ENCODE measurements around the gene DEFB114. TPM values are rescaled to one million over a fixed set of nuclear protein-coding genes. Genes with fewer than 3 reads are reported as not detected.

The DEFB114 gene, protein sequence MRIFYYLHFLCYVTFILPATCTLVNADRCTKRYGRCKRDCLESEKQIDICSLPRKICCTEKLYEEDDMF
- not detected for total RNA-seq
- polyA plus RNA-seq (2013, experiment 1 of 2), result not detected
- polyA plus RNA-seq (2013, experiment 2 of 2), result not detected
- long read RNA-seq, experiment 1, result 0 reads
- long read RNA-seq, experiment 2, result 0 reads
- long read RNA-seq, experiment 3, result 0 reads
- long read RNA-seq, experiment 4, result 0 reads

DNA sequence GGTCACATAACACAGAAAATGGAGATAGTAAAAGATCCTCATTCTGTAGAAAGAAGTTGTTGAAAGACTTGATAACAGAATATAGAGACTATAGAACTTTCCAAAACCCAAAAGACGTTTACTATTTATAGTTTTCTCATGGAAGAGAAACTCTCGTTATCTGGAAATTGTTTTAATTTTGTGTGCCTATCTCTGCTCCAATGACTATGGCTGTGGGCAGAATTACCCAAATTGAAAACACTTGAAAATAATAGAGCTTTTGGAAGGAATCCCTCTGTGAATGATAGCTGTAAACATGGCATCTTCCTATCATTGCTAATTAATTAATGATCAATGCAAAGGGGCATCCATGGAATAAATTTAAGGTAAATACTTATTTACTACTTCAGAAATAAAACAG, at the start of gene DEFB114:
TSS of gene DEFB114 (minus strand) at position 101 of the 400 bp plus-strand sequence. CDS start at position 42, 59 bp downstream.
- no peaks in the 10 kb centered on the region for H3K27me3 ChIP-seq (ENCODE audit: control insufficient read depth, insufficient read depth, low read length, poor library complexity, severe bottlenecking)
- H3K36me3 ChIP-seq (ENCODE audit: control insufficient read depth, insufficient read depth, low read length), result no peaks in the 10 kb centered on the region
- no peak within 1 kb of the TSS for H3K4me3 Mint-ChIP-seq
- WGBS, 2 experiments (ENCODE audit: insufficient coverage in 1 of 2, insufficient read length in 1 of 2), result 92% methylated on average over 2 of the region's 2 CpGs
- H3K27ac ChIP-seq (ENCODE audit: low read depth, low read length), result no peak within 1 kb of the TSS
- H3K9me3 ChIP-seq (ENCODE audit: control insufficient read depth, low read length), result no peaks in the 10 kb centered on the region
- H3K4me1 ChIP-seq (ENCODE audit: control insufficient read depth, insufficient read depth, low read length), result no peaks in the 10 kb centered on the region
- H3K9me3 Mint-ChIP-seq, result peaks cover 5% of the 10 kb centered on the region
- H3K4me3 ChIP-seq (ENCODE audit: low read length), result no peak within 1 kb of the TSS
- no peak for DNase-seq
- H3K27ac Mint-ChIP-seq, result no peak within 1 kb of the TSS
- H3K4me1 Mint-ChIP-seq, result no peaks in the 10 kb centered on the region
- TF ChIP-seq, protein P1, sequence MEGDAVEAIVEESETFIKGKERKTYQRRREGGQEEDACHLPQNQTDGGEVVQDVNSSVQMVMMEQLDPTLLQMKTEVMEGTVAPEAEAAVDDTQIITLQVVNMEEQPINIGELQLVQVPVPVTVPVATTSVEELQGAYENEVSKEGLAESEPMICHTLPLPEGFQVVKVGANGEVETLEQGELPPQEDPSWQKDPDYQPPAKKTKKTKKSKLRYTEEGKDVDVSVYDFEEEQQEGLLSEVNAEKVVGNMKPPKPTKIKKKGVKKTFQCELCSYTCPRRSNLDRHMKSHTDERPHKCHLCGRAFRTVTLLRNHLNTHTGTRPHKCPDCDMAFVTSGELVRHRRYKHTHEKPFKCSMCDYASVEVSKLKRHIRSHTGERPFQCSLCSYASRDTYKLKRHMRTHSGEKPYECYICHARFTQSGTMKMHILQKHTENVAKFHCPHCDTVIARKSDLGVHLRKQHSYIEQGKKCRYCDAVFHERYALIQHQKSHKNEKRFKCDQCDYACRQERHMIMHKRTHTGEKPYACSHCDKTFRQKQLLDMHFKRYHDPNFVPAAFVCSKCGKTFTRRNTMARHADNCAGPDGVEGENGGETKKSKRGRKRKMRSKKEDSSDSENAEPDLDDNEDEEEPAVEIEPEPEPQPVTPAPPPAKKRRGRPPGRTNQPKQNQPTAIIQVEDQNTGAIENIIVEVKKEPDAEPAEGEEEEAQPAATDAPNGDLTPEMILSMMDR (conservative IDR thresholded peaks at IDR 0.05), result no peak
- no peaks in the 10 kb centered on the region for H3K27me3 Mint-ChIP-seq (ENCODE audit: insufficient read depth)
- no peaks in the 10 kb centered on the region for H3K36me3 Mint-ChIP-seq (ENCODE audit: low read depth)
- H3K9ac ChIP-seq (ENCODE audit: extremely low read depth, low read length, poor library complexity, severe bottlenecking), result no peak within 1 kb of the TSS

DNA sequence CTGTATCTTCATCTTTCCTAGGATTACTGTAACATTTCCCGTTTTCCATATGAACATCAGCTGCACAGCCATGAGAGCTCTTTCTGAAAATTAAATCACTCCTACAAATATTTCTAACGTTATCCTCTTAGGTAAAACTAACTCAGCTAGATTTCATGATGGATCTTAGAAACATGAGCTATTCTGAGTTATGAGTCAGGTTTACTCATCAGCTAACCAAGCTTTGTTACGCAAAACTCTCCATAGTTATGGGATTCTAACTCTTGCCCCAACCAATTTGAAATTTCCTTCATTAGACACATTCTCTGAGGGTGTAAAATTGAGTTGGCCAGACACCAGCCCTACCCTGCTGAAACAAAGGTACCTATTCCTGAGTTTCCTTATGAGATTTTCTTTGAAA, 43.9 kb upstream of the DEFB114 start:
- TF ChIP-seq, protein P1 (conservative IDR thresholded peaks at IDR 0.05), result no peak
- Histone ChIP-seq H3K36me3 (ENCODE audit: control insufficient read depth, insufficient read depth, low read length) (no peaks in the 10 kb centered on the region), H3K4me1 (ENCODE audit: control insufficient read depth, insufficient read depth, low read length) (no peaks in the 10 kb centered on the region), H3K9me3 (ENCODE audit: control insufficient read depth, low read length) (no peaks in the 10 kb centered on the region), H3K4me3 (ENCODE audit: low read length) (no peak overlapping the region), H3K9ac (ENCODE audit: extremely low read depth, low read length, poor library complexity, severe bottlenecking) (no peak overlapping the region), H3K27me3 (ENCODE audit: control insufficient read depth, insufficient read depth, low read length, poor library complexity, severe bottlenecking) (no peaks in the 10 kb centered on the region), H3K27ac (ENCODE audit: low read depth, low read length) (no peak overlapping the region)
- DNase-seq, result no peak
- peaks cover 4% of the 10 kb centered on the region for H3K4me1 Mint-ChIP-seq
- H3K27ac Mint-ChIP-seq, result no peak overlapping the region
- no peaks in the 10 kb centered on the region for H3K36me3 Mint-ChIP-seq (ENCODE audit: low read depth)
- H3K9me3 Mint-ChIP-seq, result no peaks in the 10 kb centered on the region
- no peak overlapping the region for H3K4me3 Mint-ChIP-seq
- no peaks in the 10 kb centered on the region for H3K27me3 Mint-ChIP-seq (ENCODE audit: insufficient read depth)
- 76 to 100% methylated on average over 1 to 3 of the region's 3 CpGs for WGBS, 2 experiments (ENCODE audit: insufficient coverage in 1 of 2, insufficient read length in 1 of 2)

DNA sequence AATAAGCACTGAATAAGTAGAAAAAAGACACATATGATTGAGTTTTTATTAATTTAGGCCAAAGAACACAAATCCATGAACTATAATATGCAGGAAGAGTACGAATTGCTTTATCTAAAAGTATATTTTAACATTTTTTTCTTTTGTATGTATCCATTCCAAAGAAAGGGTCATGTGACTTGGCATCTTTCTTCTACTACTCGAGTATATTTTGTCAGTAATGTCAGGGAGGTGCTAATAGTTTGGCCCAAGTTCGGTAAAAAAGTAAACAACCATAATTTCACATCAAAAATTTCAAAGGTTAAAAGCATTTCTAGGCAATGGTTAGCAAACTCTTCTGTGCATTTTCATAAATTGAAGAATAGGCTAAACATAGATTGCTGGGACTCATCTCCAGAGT, 39.2 kb upstream of the DEFB114 start:
- Mint-ChIP-seq H3K4me3 (no peak overlapping the region), H3K36me3 (ENCODE audit: low read depth) (no peaks in the 10 kb centered on the region), H3K9me3 (no peaks in the 10 kb centered on the region), H3K27ac (no peak overlapping the region), H3K4me1 (peaks cover 4% of the 10 kb centered on the region), H3K27me3 (ENCODE audit: insufficient read depth) (no peaks in the 10 kb centered on the region)
- Histone ChIP-seq H3K9ac (ENCODE audit: extremely low read depth, low read length, poor library complexity, severe bottlenecking) (no peak overlapping the region), H3K36me3 (ENCODE audit: control insufficient read depth, insufficient read depth, low read length) (no peaks in the 10 kb centered on the region), H3K27me3 (ENCODE audit: control insufficient read depth, insufficient read depth, low read length, poor library complexity, severe bottlenecking) (no peaks in the 10 kb centered on the region), H3K27ac (ENCODE audit: low read depth, low read length) (no peak overlapping the region), H3K9me3 (ENCODE audit: control insufficient read depth, low read length) (no peaks in the 10 kb centered on the region), H3K4me3 (ENCODE audit: low read length) (no peak overlapping the region), H3K4me1 (ENCODE audit: control insufficient read depth, insufficient read depth, low read length) (no peaks in the 10 kb centered on the region)
- TF ChIP-seq, protein P1 (conservative IDR thresholded peaks at IDR 0.05), result no peak
- 96% methylated on average over 2 of the region's 3 CpGs; no CpG with 5 or more reads in 1 of the 2 experiments for WGBS, 2 experiments (ENCODE audit: insufficient coverage in 1 of 2, insufficient read length in 1 of 2)
- DNase-seq, result no peak
